WERI-Rb-1 (cell line): ENCODE results near the gene RBP2.

Experiments
- DNase-seq: peaks from one replicate; pipeline ENCODE4 v3.0.0-alpha.2; 2020
- H3K27ac ChIP-seq: fragments of 250-450 bp; sonication (Bioruptor Pico); 2 replicates; pipeline ENCODE4 v1.5.1; 2020; ENCODE audit warnings: mild to moderate bottlenecking, moderate library complexity
- H3K27me3 ChIP-seq: fragments of 250-450 bp; sonication (Bioruptor Pico); 2 replicates; pipeline ENCODE4 v1.5.1; 2021; ENCODE audit warnings: mild to moderate bottlenecking, low read depth, moderate library complexity; ENCODE audit not compliant: insufficient read depth, severe bottlenecking
- H3K36me3 ChIP-seq: fragments of 250-450 bp; sonication (Bioruptor Pico); 2 replicates; pipeline ENCODE4 v1.5.1; 2020; ENCODE audit warnings: mild to moderate bottlenecking, moderate library complexity
- H3K4me3 ChIP-seq: 2 replicates; pipeline ENCODE4 v1.5.1; 2011; ENCODE audit warnings: low read depth, mild to moderate bottlenecking, control low read depth, low read length
- H3K9me3 ChIP-seq: fragments of 250-450 bp; sonication (Bioruptor Pico); 2 replicates; pipeline ENCODE4 v1.5.1; 2021; ENCODE audit warnings: mild to moderate bottlenecking, moderate library complexity; ENCODE audit not compliant: severe bottlenecking
- CTCF ChIP-seq: IDR thresholded peaks from 2 replicates; pipeline ENCODE4 v1.5.1; 2011; ENCODE audit warnings: low read depth, mild to moderate bottlenecking, control low read depth, inconsistent platforms, low read length

The RBP2 gene

GRCh38 chr3:139477710-139478640, 1.7 kb upstream of the RBP2 start:
- DNase-seq, result no peak
- Histone ChIP-seq H3K9me3 (no peaks in the 10 kb centered on the region), H3K36me3 (no peaks in the 10 kb centered on the region), H3K27me3 (no peaks in the 10 kb centered on the region), H3K4me3 (no peak overlapping the region), H3K27ac (no peak overlapping the region)
- TF ChIP-seq CTCF, result no peak

GRCh38 chr3:139473155-139473771, 3.1 kb downstream of the RBP2 start:
- no peaks in the 10 kb centered on the region for H3K36me3 ChIP-seq
- no peak for DNase-seq
- no peaks in the 10 kb centered on the region for H3K27me3 ChIP-seq
- H3K27ac ChIP-seq, result no peak overlapping the region
- no peak overlapping the region for H3K4me3 ChIP-seq
- no peak for TF ChIP-seq CTCF
- no peaks in the 10 kb centered on the region for H3K9me3 ChIP-seq

DNA sequence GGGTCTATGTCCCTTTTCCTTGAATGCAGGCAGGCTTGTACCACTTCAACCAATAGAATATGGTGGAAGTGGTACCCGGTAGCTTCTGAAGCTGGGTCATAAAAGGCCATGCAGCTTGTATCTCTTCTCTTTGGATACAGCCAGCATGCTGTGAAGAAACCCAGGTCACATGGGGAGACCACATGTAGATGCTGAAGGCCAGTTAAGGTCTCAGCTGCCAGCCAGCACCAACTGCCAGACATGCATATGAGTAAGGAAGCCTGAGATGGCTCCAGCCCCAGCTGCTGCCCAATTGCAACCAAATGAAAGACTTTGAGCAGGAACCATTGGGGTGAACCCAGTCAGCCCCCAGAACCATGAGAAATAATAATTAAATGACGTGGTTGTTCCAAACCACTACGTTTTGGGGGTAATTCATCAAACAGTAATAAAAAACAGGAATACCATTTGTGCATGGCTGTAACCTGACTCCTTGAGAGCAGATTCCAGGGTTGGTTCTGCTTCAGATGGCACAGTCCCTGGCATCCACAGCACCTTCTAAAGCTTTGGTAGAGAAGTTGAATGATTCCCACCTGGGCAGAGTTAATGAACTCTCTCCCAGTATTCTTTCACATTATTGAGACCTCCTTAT, 3.8 kb downstream of the RBP2 start:
- TF ChIP-seq CTCF, result no peak
- DNase-seq, result no peak
- H3K9me3 ChIP-seq, result no peaks in the 10 kb centered on the region
- no peaks in the 10 kb centered on the region for H3K36me3 ChIP-seq
- H3K27me3 ChIP-seq, result no peaks in the 10 kb centered on the region
- H3K27ac ChIP-seq, result no peak overlapping the region
- no peak overlapping the region for H3K4me3 ChIP-seq

GRCh38 chr3:139470199-139470598, 6.1 kb downstream of the RBP2 start:
- no peak for DNase-seq
- Histone ChIP-seq H3K4me3 (no peak overlapping the region), H3K27me3 (no peaks in the 10 kb centered on the region), H3K36me3 (no peaks in the 10 kb centered on the region), H3K27ac (no peak overlapping the region), H3K9me3 (no peaks in the 10 kb centered on the region)
- TF ChIP-seq CTCF, result no peak

DNA sequence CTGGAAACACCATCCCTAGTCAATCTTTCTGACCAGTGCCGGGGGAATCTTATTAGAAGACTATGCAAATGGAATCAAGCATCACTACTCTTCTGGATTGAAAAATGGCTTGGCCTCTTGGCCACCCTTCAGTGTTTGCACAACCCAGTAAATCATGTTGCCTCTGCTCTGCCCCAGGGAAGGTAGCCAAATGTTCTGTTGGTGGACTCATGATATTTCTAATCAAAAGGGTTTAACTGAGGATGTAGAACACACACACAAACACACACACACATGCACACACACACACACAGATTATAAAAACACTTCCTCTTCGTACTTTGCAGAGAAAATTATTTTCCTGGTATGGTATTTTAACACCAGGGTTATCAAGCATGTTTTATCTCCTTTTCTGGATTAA, 7.9 kb downstream of the RBP2 start:
- H3K27ac ChIP-seq, result no peak overlapping the region
- TF ChIP-seq CTCF, result no peak
- no peak for DNase-seq
- no peaks in the 10 kb centered on the region for H3K36me3 ChIP-seq
- no peak overlapping the region for H3K4me3 ChIP-seq
- H3K9me3 ChIP-seq, result no peaks in the 10 kb centered on the region
- no peaks in the 10 kb centered on the region for H3K27me3 ChIP-seq
